IMR-90 (cell line): ENCODE measurements around the gene LNP1. TPM values are rescaled to one million over a fixed set of nuclear protein-coding genes. Genes with fewer than 3 reads are reported as not detected.

Source experiments
- ATAC-seq: fragments of 200-7000 bp; cut with Tn5 transposase; 2 replicates; pipeline ENCODE4 v1.9.1; 2020; ENCODE audit warnings: low read depth, mild to moderate bottlenecking, moderate library complexity
- BruUV-seq: library from RNA; stranded (reverse); fragments of 400-500 nt; replicated peaks from 2 replicates; lab custom pipeline; 2021; lab: Mats Ljungman, UMichigan
- CTCF ChIA-PET: fragments of 300-600 bp; formaldehyde crosslinking; extraction: SDS; loops from one replicate; lab custom pipeline; 2021; ENCODE audit warnings: antibody characterized with exemption; lab: Yijun Ruan, JAX
- POLR2A ChIA-PET: fragments of 300-600 bp; sonication (Branson Sonifier 250); formaldehyde crosslinking; loops from one replicate; lab custom pipeline; 2022; ENCODE audit warnings: antibody characterized with exemption; ENCODE audit not compliant: unreplicated experiment; lab: Charles Lee
- DNase-seq: peaks from one replicate; pipeline ENCODE4 v3.0.0; 2013
- H2AFZ ChIP-seq: replicated peaks from 2 replicates; pipeline ENCODE3; 2013; ENCODE audit warnings: low read length, mild to moderate bottlenecking; ENCODE audit not compliant: poor library complexity
- H2AK5ac ChIP-seq: 2 replicates; pipeline ENCODE4 v1.6.1; 2013; ENCODE audit warnings: low read depth, low read length, inconsistent platforms
- H2AK9ac ChIP-seq: replicated peaks from 2 replicates; pipeline ENCODE3; 2013; ENCODE audit warnings: mild to moderate bottlenecking, low read depth, low read length, moderate library complexity; ENCODE audit not compliant: poor library complexity
- H2BK120ac ChIP-seq: 2 replicates; pipeline ENCODE4 v1.6.1; 2013; ENCODE audit warnings: low read depth, low read length, inconsistent platforms
- H2BK15ac ChIP-seq: 3 replicates; pipeline ENCODE4 v1.6.1; 2013; ENCODE audit warnings: low read depth, low read length, inconsistent platforms
- H2BK20ac ChIP-seq: 2 replicates; pipeline ENCODE4 v1.6.1; 2013; ENCODE audit warnings: low read depth, mild to moderate bottlenecking, inconsistent platforms, low read length, moderate library complexity
- H2BK5ac ChIP-seq: 2 replicates; pipeline ENCODE4 v1.6.1; 2013; ENCODE audit warnings: mild to moderate bottlenecking, low read depth, low read length, inconsistent platforms; ENCODE audit not compliant: poor library complexity, severe bottlenecking
- H3K14ac ChIP-seq: replicated peaks from 2 replicates; pipeline ENCODE4 v1.6.1; 2013; ENCODE audit warnings: low read depth, low read length, inconsistent platforms
- H3K18ac ChIP-seq: 2 replicates; pipeline ENCODE4 v1.6.1; 2013; ENCODE audit warnings: low read depth, low read length, control low read depth
- H3K23ac ChIP-seq: 2 replicates; pipeline ENCODE4 v1.6.1; 2013; ENCODE audit warnings: low read depth, low read length, inconsistent platforms
- H3K27ac ChIP-seq: 2 replicates; pipeline ENCODE4 v1.5.1; 2013; ENCODE audit warnings: mild to moderate bottlenecking, control low read depth, low read length; ENCODE audit not compliant: insufficient read depth
- H3K27me3 ChIP-seq: 2 replicates; pipeline ENCODE4 v1.6.1; 2013; ENCODE audit warnings: low read length; ENCODE audit not compliant: control insufficient read depth, insufficient read depth
- H3K36me3 ChIP-seq: 2 replicates; pipeline ENCODE4 v1.6.1; 2013; ENCODE audit warnings: low read length, mixed read lengths; ENCODE audit not compliant: control insufficient read depth, insufficient read depth
- H3K4ac ChIP-seq: 2 replicates; pipeline ENCODE4 v1.6.1; 2013; ENCODE audit warnings: low read depth, low read length, inconsistent platforms
- H3K4me1 ChIP-seq: 2 replicates; pipeline ENCODE4 v1.6.1; 2013; ENCODE audit warnings: low read length, mixed read lengths; ENCODE audit not compliant: control insufficient read depth, insufficient read depth
- H3K4me2 ChIP-seq: 2 replicates; pipeline ENCODE4 v1.6.1; 2013; ENCODE audit warnings: low read depth, mild to moderate bottlenecking, control low read depth, low read length, moderate library complexity
- H3K4me3 ChIP-seq: 2 replicates; pipeline ENCODE4 v1.5.1; 2013; ENCODE audit warnings: low read depth, mild to moderate bottlenecking, control low read depth, low read length, moderate library complexity; ENCODE audit not compliant: insufficient read depth
- H3K56ac ChIP-seq: 2 replicates; pipeline ENCODE4 v1.6.1; 2013; ENCODE audit warnings: low read length, inconsistent platforms; ENCODE audit not compliant: insufficient read depth; ENCODE audit errors: extremely low read depth
- H3K79me1 ChIP-seq, 2 experiments: 2 replicates each; pipeline ENCODE4 v1.6.1; 2013; ENCODE audit warnings: low read length in 2 of 2, inconsistent platforms in 1 of 2, low read depth in 1 of 2
- H3K9ac ChIP-seq: 2 replicates; pipeline ENCODE4 v1.6.1; 2013; ENCODE audit warnings: low read depth, low read length, control low read depth
- H3K9me1 ChIP-seq: 2 replicates; pipeline ENCODE4 v1.6.1; 2013; ENCODE audit warnings: low read length, inconsistent platforms; ENCODE audit not compliant: insufficient read depth
- H3K9me3 ChIP-seq: 2 replicates; pipeline ENCODE4 v1.6.1; 2013; ENCODE audit warnings: low read length; ENCODE audit not compliant: control insufficient read depth, insufficient read depth
- H4K20me1 ChIP-seq: 2 replicates; pipeline ENCODE4 v1.6.1; 2013; ENCODE audit warnings: low read length, inconsistent platforms; ENCODE audit not compliant: insufficient read depth
- H4K5ac ChIP-seq: 2 replicates; pipeline ENCODE4 v1.6.1; 2013; ENCODE audit warnings: mild to moderate bottlenecking, low read depth, low read length, control low read depth
- H4K8ac ChIP-seq, 2 experiments: 2 replicates each; pipeline ENCODE4 v1.6.1; 2013; ENCODE audit warnings: low read depth in 2 of 2, low read length in 2 of 2, control low read depth in 1 of 2, inconsistent platforms in 1 of 2
- H4K91ac ChIP-seq: 2 replicates; pipeline ENCODE4 v1.6.1; 2013; ENCODE audit warnings: low read depth, low read length, inconsistent platforms; ENCODE audit not compliant: insufficient read depth
- CHD1 ChIP-seq: IDR thresholded peaks from 2 replicates; pipeline ENCODE4 v1.6.1; 2012; ENCODE audit warnings: low read depth, low read length, improper control_type of control experiment
- CTCF ChIP-seq: conservative IDR thresholded peaks from 2 replicates; pipeline ENCODE4 v1.5.1; 2012; ENCODE audit warnings: mild to moderate bottlenecking, low read depth, low read length, improper control_type of control experiment
- ELK1 ChIP-seq: fragments of 150-350 bp; IDR thresholded peaks from 2 replicates; pipeline ENCODE4 v1.6.1; 2016; ENCODE audit warnings: low read depth, mild to moderate bottlenecking, low read length, moderate library complexity, borderline replicate concordance
- MAFK ChIP-seq: IDR thresholded peaks from 2 replicates; pipeline ENCODE4 v1.6.1; 2012; ENCODE audit warnings: low read depth, low read length, improper control_type of control experiment
- MXI1 ChIP-seq: IDR thresholded peaks from 2 replicates; pipeline ENCODE4 v1.6.1; 2012; ENCODE audit warnings: low read depth, mild to moderate bottlenecking, low read length, moderate library complexity, borderline replicate concordance
- NFE2L2 ChIP-seq: fragments of 150-350 bp; IDR thresholded peaks from 2 replicates; pipeline ENCODE4 v1.6.1; 2016; ENCODE audit warnings: low read depth, mild to moderate bottlenecking, low read length
- POLR2A ChIP-seq: IDR thresholded peaks from 2 replicates; pipeline ENCODE4 v1.6.1; 2012; ENCODE audit warnings: mild to moderate bottlenecking, low read depth, low read length
- USF2 ChIP-seq: fragments of 150-350 bp; IDR thresholded peaks from 2 replicates; pipeline ENCODE4 v1.6.1; 2017; ENCODE audit warnings: mild to moderate bottlenecking, antibody characterized with exemption, low read length, low read depth
- WGBS, 2 experiments: methylation state at CpG; one replicate each; pipeline versions ENCODE4 v1.1.5 to v1.1.7; 2013; ENCODE audit warnings: missing lambda C conversion rate in 2 of 2; ENCODE audit not compliant: insufficient read length in 1 of 2; ENCODE audit errors: extremely low coverage in 2 of 2; 5-methylcytosine and 5-hydroxymethylcytosine counted together
- dilution Hi-C: fragments of 300-500 bp; cut with HindIII; formaldehyde crosslinking; loops from one replicate; pipeline ENCODE4 v1.14.3; 2018; ENCODE audit warnings: low sequenced_read_pairs; ENCODE audit not compliant: unreplicated experiment
- in situ Hi-C: fragments of 300-500 bp; cut with MboI; formaldehyde crosslinking; loops from 3 replicates; pipeline ENCODE4 v1.14.3; 2019; ENCODE audit warnings: low sequenced_read_pairs, inconsistent platforms, mixed read lengths
- intact Hi-C: fragments of 100-400 bp; cut with micrococcal nuclease; formaldehyde crosslinking; loops from 2 replicates; pipeline ENCODE4 v1.10.0; 2022
- polyA plus RNA-seq, 3 experiments: library from polyadenylated mRNA; depleted of rRNA; stranded (reverse); fragments of >200 nt; gene quantifications; 2 replicates each; pipeline ENCODE4 v1.2.3, GENCODE V29; 2012; ENCODE audit warnings: low replicate concordance in 1 of 3
- total RNA-seq: library from RNA; depleted of rRNA; stranded (reverse); fragments of >200 nt; gene quantifications from 2 replicates; pipeline ENCODE4 v1.2.3, GENCODE V29; 2012

The LNP1 gene
- total and polyA plus RNA-seq, 2 of the 4 experiments (the other 2 are of a cell fraction) = 2.2 to 2.4 TPM

- Histone ChIP-seq H3K4ac (no peak overlapping the region), H3K56ac (no peak overlapping the region), H4K20me1 (no peaks in the 10 kb centered on the region), H2BK5ac (no peak overlapping the region), H2AK5ac (no peak overlapping the region), H3K9me3 (peaks cover 10% of the 10 kb centered on the region), H3K4me3 (no peak overlapping the region), H2BK120ac (no peak overlapping the region), H3K23ac (no peak overlapping the region), H4K5ac (no peak overlapping the region), H3K9ac (no peak overlapping the region), H4K91ac (no peak overlapping the region), H2BK20ac (no peak overlapping the region), H2BK15ac (no peak overlapping the region), H3K18ac (no peak overlapping the region), H2AK9ac (no peak overlapping the region), H3K4me1 (no peaks in the 10 kb centered on the region; the same call in 1 of the 2 replicates), H3K4me2 (no peak overlapping the region), H3K27ac (no peak overlapping the region), H3K79me1 (no peaks in the 10 kb centered on the region), H3K27me3 (no peaks in the 10 kb centered on the region), H2AFZ (no peak overlapping the region), H4K8ac (no peak overlapping the region), H3K14ac (no peak overlapping the region), H3K9me1 (no peaks in the 10 kb centered on the region), H3K36me3 (no peaks in the 10 kb centered on the region)
- DNase-seq = no peak
- CTCF ChIA-PET = interaction anchor here (0.5 to 0.6 kb wide), 2 partner anchors 10 to 18 kb away, joined by 3 to 6 read pairs; no protein-coding TSS in a partner anchor
- no peak for TF ChIP-seq CTCF
- TF ChIP-seq MXI1 = no peak
- TF ChIP-seq CHD1 = no peak
- no peak for TF ChIP-seq USF2
- no peak for TF ChIP-seq NFE2L2
- no peak for TF ChIP-seq ELK1
- no peak for TF ChIP-seq POLR2A
- TF ChIP-seq MAFK = no peak
- BruUV-seq = no TSS peak
- intact Hi-C loops = no loop called here
- in situ Hi-C loops = no loop called here
- POLR2A ChIA-PET = no interaction called here
- WGBS, 2 experiments = no CpG with 5 or more reads among the region's 1 CpG
- dilution Hi-C loops = no loop called here
- no peak for ATAC-seq
Measured at GRCh38 chr3:100470951-100471350, 69.6 kb downstream of the LNP1 start.
